ENCODE measurements around the gene EHD4. TPM values are rescaled to one million over a fixed set of nuclear protein-coding genes. Genes with fewer than 3 reads are reported as not detected.

The EHD4 gene
- total RNA-seq, 1 donor from 2014 or later, result 17.2 TPM

DNA sequence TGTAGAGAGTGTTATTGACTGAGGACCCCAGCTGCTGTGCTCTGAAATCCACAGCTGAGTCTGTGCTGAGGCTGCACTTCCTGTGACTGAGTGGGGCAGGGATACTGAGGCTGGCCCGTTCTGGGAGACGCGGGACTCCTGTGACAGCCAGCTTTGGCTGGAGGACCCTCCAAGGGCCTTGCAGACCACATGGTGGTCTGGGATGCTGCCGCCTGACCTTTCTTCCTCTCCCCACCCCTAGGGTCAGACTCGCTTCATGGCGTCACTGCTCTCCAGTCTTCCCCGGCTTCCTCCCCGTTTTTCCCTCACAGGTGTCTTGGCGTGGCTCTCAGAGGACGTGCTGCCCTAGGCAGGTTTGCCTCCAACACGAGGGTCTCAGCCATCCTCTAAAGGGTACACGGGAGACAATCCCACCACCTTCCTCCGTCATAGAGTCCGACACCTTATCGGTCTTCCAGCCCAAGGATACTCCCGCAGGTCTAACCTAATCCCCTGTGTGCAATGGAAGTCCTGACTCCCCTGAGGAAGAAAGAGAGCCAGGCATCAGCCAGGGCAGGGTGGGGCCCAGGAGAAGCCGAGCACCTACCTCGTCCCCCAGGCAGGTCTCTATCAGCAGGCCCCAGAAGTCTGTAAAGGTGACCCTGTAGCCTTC lies 19.9 kb upstream of the EHD4 start:
- Mint-ChIP-seq H3K27me3 (peaks cover 6% of the 10 kb centered on the region), H3K36me3 (ENCODE audit: insufficient read depth) (no peaks in the 10 kb centered on the region), H3K4me3 (ENCODE audit: low read depth) (no peak overlapping the region), H3K4me1 (ENCODE audit: low read depth) (no peaks in the 10 kb centered on the region), H3K27ac (no peak overlapping the region), H3K9me3 (ENCODE audit: low read depth) (no peaks in the 10 kb centered on the region)
- no peak for DNase-seq (ENCODE audit: low spot score, unreplicated experiment)
- TF ChIP-seq, protein P1, sequence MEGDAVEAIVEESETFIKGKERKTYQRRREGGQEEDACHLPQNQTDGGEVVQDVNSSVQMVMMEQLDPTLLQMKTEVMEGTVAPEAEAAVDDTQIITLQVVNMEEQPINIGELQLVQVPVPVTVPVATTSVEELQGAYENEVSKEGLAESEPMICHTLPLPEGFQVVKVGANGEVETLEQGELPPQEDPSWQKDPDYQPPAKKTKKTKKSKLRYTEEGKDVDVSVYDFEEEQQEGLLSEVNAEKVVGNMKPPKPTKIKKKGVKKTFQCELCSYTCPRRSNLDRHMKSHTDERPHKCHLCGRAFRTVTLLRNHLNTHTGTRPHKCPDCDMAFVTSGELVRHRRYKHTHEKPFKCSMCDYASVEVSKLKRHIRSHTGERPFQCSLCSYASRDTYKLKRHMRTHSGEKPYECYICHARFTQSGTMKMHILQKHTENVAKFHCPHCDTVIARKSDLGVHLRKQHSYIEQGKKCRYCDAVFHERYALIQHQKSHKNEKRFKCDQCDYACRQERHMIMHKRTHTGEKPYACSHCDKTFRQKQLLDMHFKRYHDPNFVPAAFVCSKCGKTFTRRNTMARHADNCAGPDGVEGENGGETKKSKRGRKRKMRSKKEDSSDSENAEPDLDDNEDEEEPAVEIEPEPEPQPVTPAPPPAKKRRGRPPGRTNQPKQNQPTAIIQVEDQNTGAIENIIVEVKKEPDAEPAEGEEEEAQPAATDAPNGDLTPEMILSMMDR (IDR thresholded peaks at IDR 0.05; ENCODE audit: unreplicated experiment), result no peak

- DNase-seq (ENCODE audit: low spot score, unreplicated experiment), result no peak
- TF ChIP-seq, protein P1 (IDR thresholded peaks at IDR 0.05; ENCODE audit: unreplicated experiment), result no peak
- Mint-ChIP-seq H3K36me3 (ENCODE audit: insufficient read depth) (no peaks in the 10 kb centered on the region), H3K4me1 (ENCODE audit: low read depth) (no peaks in the 10 kb centered on the region), H3K27ac (no peak overlapping the region), H3K27me3 (peaks cover 10% of the 10 kb centered on the region), H3K4me3 (ENCODE audit: low read depth) (no peak overlapping the region), H3K9me3 (ENCODE audit: low read depth) (no peaks in the 10 kb centered on the region)
Measured at GRCh38 chr15:41990691-41991090, 18.3 kb upstream of the EHD4 start.

- H3K9me3 Mint-ChIP-seq (ENCODE audit: low read depth), result no peaks in the 10 kb centered on the region
- H3K27me3 Mint-ChIP-seq, result peaks cover 10% of the 10 kb centered on the region
- TF ChIP-seq, protein P1 (IDR thresholded peaks at IDR 0.05; ENCODE audit: unreplicated experiment), result no peak
- DNase-seq (ENCODE audit: low spot score, unreplicated experiment), result no peak
- H3K4me3 Mint-ChIP-seq (ENCODE audit: low read depth), result no peak overlapping the region
- no peaks in the 10 kb centered on the region for H3K36me3 Mint-ChIP-seq (ENCODE audit: insufficient read depth)
- H3K4me1 Mint-ChIP-seq (ENCODE audit: low read depth), result no peaks in the 10 kb centered on the region
- H3K27ac Mint-ChIP-seq, result no peak overlapping the region
Measured at GRCh38 chr15:41990243-41990605, 17.9 kb upstream of the EHD4 start.

DNA sequence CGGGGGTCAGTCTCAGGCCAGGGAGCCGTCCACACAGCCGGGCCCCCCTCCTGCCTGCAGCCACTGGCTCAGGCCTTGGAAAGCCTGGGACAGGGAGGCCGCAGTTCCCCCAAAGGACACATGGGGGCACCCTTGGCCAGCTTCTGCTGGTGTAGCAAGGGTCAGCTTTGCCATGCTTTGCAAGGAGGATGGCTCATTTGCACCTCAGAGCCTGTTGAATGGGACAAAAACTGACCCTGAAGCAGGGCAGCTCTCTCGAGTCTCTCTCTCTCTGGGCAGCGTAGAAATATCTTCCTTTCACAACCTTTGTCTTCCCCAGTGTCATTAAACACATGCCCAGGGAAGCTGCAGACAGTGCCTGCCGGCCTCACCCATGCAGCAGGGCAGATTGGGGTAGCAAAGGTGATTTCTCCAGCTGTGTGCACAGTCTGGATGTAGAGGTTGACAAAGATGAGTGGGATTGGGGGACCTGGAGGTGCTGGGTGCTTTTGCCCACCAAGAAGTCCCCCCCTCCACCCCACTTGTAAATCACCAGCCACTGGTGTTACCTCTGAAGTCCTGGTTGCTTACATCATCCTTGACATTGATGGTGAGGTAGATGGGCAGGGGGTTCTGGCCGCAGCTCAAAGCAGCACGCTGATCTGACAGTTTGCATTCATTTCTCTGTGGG lies 17.4 kb upstream of the EHD4 start:
- Mint-ChIP-seq H3K9me3 (ENCODE audit: low read depth) (no peaks in the 10 kb centered on the region), H3K4me3 (ENCODE audit: low read depth) (no peak overlapping the region), H3K27me3 (peaks cover 10% of the 10 kb centered on the region), H3K27ac (no peak overlapping the region), H3K4me1 (ENCODE audit: low read depth) (no peaks in the 10 kb centered on the region), H3K36me3 (ENCODE audit: insufficient read depth) (no peaks in the 10 kb centered on the region)
- TF ChIP-seq, protein P1 (IDR thresholded peaks at IDR 0.05; ENCODE audit: unreplicated experiment), result peak; percentile 98
- DNase-seq (ENCODE audit: low spot score, unreplicated experiment), result peak; percentile 93

DNA sequence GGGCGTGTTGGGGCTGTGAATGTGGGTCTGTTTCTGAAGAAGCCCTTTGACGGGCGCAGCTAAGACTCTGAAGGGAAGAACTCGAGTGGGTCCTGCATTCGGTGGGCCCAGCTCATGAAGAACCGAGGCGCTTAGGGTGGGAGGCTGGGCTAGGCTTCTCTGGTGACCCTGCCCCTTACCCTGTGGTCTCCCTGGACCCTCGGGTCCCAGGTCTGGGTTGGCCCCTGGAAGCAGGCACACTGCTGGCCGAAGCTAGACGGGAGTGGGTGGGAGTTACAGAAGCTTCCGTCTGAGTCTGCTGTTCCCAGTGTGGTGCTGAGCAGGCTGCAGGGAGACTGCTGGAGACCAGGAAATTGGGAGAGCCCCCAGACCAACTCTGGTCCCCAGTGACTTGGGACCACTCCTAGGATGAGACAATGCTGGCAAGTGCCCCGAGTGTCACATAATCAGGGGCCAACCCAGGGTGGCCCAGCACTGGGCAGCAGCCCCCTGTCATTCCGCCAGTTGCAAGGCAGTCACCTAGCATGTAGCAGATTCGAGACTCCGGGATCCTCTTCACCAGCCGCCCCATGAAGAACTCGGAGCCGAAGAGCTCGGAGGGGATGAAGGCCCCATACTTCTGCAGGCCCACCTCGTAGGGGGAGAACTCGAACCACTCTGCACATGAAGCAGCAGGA lies 16.7 kb upstream of the EHD4 start:
- TF ChIP-seq, protein P1 (IDR thresholded peaks at IDR 0.05; ENCODE audit: unreplicated experiment), result no peak

More for the DNA sequence above, 16.7 kb upstream of the EHD4 start:
- no peaks in the 10 kb centered on the region for H3K4me1 Mint-ChIP-seq (ENCODE audit: low read depth)
- no peaks in the 10 kb centered on the region for H3K36me3 Mint-ChIP-seq (ENCODE audit: insufficient read depth)
- H3K27me3 Mint-ChIP-seq, result peaks cover 14% of the 10 kb centered on the region
- no peak for DNase-seq (ENCODE audit: low spot score, unreplicated experiment)
- H3K9me3 Mint-ChIP-seq (ENCODE audit: low read depth), result no peaks in the 10 kb centered on the region
- no peak overlapping the region for H3K27ac Mint-ChIP-seq
- no peak overlapping the region for H3K4me3 Mint-ChIP-seq (ENCODE audit: low read depth)

Data from progenitor cell of endocrine pancreas (in vitro differentiated cells).